Upper lobe of left lung (tissue), 4 donors: ENCODE data around the gene PTPRZ1.

Experiments used
- CTCF ChIP-seq, 6 experiments: fragments of 450-650 bp in 4 of 6; fragments of 200-600 bp in 2 of 6; sonication (generic) in 2 of 6; IDR thresholded peaks; one replicate each; pipeline ENCODE4 v1.5.1; 2016 to 2019; ENCODE audit warnings: antibody characterized with exemption in 6 of 6
- POLR2A ChIP-seq, 4 donors: fragments of 450-650 bp; IDR thresholded peaks; one replicate each; pipeline ENCODE4 v1.5.1; 2016 to 2017; ENCODE audit warnings: antibody characterized with exemption in 4 of 4, mild to moderate bottlenecking in 2 of 4

- no peak for TF ChIP-seq CTCF (IDR thresholded peaks at IDR 0.05)
- no peak for TF ChIP-seq POLR2A (IDR thresholded peaks at IDR 0.05)
Observed at GRCh38 chr7:122067077-122067476, 194.1 kb downstream of the PTPRZ1 start.
